ENCODE data around the gene PHF19.

- TF ChIP-seq POLR2AphosphoS5 (IDR thresholded peaks at IDR 0.05) (no peak), POLR2A (IDR thresholded peaks at IDR 0.05) (no peak), CTCF (IDR thresholded peaks at IDR 0.05) (no peak)
Measured at GRCh38 chr9:120889606-120890271, 12.8 kb upstream of the PHF19 start.
